ENCODE measurements around the gene LIN7B. TPM values are rescaled to one million over a fixed set of nuclear protein-coding genes. Genes with fewer than 3 reads are reported as not detected.

The LIN7B gene
- total and polyA plus RNA-seq, 2 experiments from 2014 or later, result 1.2 to 10.5 TPM

- peaks cover 28% of the 10 kb centered on the region; the same call in 1 of the 2 replicates for H4K20me1 ChIP-seq (replicated peaks; ENCODE audit: insufficient read depth)
- peaks cover 5% of the 10 kb centered on the region; the same call in 1 of the 2 replicates for H3K27me3 ChIP-seq (ENCODE audit: insufficient read depth)
- 0 out of 2 replicates have a peak, but pooled peaks cover 10% of the 10 kb centered on the region for H3K36me3 ChIP-seq (ENCODE audit: insufficient read depth)
- H3K36me3 Mint-ChIP-seq (ENCODE audit: low read depth), result peaks cover 37% of the 10 kb centered on the region
- no peak overlapping the region for H3K27ac ChIP-seq (ENCODE audit: low read depth)
- peaks cover 24% of the 10 kb centered on the region for H3K27me3 Mint-ChIP-seq (ENCODE audit: insufficient read depth, low read depth, poor library complexity)
- no peak overlapping the region for H3K4me2 ChIP-seq
- TF ChIP-seq JUNB (IDR thresholded peaks at IDR 0.05; ENCODE audit: unreplicated experiment) (no peak), EZH2 (IDR thresholded peaks at IDR 0.05; ENCODE audit: low read depth, unreplicated experiment) (no peak), EZH2phosphoT487 (IDR thresholded peaks at IDR 0.05; ENCODE audit: unreplicated experiment) (no peak), CREB1 (CRISPR knock-in tag; IDR thresholded peaks at IDR 0.05; ENCODE audit: low read depth) (no peak), POLR2AphosphoS5 (IDR thresholded peaks at IDR 0.05; ENCODE audit: low read depth) (no peak), ZNF331 (CRISPR knock-in tag; IDR thresholded peaks at IDR 0.05; ENCODE audit: low read depth) (no peak), STAT1 (IDR thresholded peaks at IDR 0.05; ENCODE audit: unreplicated experiment) (no peak), NANOG (IDR thresholded peaks at IDR 0.05; ENCODE audit: borderline replicate concordance) (no peak), CTCF (conservative IDR thresholded peaks at IDR 0.05; ENCODE audit: low read depth in 2 of 2) (no peak), ZNF114 (CRISPR knock-in tag; IDR thresholded peaks at IDR 0.05) (no peak)
- TF ChIP-seq, protein P1, sequence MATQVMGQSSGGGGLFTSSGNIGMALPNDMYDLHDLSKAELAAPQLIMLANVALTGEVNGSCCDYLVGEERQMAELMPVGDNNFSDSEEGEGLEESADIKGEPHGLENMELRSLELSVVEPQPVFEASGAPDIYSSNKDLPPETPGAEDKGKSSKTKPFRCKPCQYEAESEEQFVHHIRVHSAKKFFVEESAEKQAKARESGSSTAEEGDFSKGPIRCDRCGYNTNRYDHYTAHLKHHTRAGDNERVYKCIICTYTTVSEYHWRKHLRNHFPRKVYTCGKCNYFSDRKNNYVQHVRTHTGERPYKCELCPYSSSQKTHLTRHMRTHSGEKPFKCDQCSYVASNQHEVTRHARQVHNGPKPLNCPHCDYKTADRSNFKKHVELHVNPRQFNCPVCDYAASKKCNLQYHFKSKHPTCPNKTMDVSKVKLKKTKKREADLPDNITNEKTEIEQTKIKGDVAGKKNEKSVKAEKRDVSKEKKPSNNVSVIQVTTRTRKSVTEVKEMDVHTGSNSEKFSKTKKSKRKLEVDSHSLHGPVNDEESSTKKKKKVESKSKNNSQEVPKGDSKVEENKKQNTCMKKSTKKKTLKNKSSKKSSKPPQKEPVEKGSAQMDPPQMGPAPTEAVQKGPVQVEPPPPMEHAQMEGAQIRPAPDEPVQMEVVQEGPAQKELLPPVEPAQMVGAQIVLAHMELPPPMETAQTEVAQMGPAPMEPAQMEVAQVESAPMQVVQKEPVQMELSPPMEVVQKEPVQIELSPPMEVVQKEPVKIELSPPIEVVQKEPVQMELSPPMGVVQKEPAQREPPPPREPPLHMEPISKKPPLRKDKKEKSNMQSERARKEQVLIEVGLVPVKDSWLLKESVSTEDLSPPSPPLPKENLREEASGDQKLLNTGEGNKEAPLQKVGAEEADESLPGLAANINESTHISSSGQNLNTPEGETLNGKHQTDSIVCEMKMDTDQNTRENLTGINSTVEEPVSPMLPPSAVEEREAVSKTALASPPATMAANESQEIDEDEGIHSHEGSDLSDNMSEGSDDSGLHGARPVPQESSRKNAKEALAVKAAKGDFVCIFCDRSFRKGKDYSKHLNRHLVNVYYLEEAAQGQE (IDR thresholded peaks at IDR 0.05; ENCODE audit: unreplicated experiment), result no peak
- TF ChIP-seq, protein P2, sequence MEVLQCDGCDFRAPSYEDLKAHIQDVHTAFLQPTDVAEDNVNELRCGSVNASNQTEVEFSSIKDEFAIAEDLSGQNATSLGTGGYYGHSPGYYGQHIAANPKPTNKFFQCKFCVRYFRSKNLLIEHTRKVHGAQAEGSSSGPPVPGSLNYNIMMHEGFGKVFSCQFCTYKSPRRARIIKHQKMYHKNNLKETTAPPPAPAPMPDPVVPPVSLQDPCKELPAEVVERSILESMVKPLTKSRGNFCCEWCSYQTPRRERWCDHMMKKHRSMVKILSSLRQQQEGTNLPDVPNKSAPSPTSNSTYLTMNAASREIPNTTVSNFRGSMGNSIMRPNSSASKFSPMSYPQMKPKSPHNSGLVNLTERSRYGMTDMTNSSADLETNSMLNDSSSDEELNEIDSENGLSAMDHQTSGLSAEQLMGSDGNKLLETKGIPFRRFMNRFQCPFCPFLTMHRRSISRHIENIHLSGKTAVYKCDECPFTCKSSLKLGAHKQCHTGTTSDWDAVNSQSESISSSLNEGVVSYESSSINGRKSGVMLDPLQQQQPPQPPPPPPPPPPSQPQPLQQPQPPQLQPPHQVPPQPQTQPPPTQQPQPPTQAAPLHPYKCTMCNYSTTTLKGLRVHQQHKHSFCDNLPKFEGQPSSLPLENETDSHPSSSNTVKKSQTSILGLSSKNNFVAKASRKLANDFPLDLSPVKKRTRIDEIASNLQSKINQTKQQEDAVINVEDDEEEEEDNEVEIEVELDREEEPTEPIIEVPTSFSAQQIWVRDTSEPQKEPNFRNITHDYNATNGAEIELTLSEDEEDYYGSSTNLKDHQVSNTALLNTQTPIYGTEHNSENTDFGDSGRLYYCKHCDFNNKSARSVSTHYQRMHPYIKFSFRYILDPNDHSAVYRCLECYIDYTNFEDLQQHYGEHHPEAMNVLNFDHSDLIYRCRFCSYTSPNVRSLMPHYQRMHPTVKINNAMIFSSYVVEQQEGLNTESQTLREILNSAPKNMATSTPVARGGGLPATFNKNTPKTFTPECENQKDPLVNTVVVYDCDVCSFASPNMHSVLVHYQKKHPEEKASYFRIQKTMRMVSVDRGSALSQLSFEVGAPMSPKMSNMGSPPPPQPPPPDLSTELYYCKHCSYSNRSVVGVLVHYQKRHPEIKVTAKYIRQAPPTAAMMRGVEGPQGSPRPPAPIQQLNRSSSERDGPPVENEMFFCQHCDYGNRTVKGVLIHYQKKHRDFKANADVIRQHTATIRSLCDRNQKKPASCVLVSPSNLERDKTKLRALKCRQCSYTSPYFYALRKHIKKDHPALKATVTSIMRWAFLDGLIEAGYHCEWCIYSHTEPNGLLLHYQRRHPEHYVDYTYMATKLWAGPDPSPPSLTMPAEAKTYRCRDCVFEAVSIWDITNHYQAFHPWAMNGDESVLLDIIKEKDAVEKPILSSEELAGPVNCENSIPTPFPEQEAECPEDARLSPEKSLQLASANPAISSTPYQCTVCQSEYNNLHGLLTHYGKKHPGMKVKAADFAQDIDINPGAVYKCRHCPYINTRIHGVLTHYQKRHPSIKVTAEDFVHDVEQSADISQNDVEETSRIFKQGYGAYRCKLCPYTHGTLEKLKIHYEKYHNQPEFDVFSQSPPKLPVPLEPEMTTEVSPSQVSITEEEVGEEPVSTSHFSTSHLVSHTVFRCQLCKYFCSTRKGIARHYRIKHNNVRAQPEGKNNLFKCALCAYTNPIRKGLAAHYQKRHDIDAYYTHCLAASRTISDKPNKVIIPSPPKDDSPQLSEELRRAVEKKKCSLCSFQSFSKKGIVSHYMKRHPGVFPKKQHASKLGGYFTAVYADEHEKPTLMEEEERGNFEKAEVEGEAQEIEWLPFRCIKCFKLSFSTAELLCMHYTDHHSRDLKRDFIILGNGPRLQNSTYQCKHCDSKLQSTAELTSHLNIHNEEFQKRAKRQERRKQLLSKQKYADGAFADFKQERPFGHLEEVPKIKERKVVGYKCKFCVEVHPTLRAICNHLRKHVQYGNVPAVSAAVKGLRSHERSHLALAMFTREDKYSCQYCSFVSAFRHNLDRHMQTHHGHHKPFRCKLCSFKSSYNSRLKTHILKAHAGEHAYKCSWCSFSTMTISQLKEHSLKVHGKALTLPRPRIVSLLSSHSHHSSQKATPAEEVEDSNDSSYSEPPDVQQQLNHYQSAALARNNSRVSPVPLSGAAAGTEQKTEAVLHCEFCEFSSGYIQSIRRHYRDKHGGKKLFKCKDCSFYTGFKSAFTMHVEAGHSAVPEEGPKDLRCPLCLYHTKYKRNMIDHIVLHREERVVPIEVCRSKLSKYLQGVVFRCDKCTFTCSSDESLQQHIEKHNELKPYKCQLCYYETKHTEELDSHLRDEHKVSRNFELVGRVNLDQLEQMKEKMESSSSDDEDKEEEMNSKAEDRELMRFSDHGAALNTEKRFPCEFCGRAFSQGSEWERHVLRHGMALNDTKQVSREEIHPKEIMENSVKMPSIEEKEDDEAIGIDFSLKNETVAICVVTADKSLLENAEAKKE (CRISPR knock-in tag; IDR thresholded peaks at IDR 0.05), result no peak
- TF ChIP-seq, protein P3, sequence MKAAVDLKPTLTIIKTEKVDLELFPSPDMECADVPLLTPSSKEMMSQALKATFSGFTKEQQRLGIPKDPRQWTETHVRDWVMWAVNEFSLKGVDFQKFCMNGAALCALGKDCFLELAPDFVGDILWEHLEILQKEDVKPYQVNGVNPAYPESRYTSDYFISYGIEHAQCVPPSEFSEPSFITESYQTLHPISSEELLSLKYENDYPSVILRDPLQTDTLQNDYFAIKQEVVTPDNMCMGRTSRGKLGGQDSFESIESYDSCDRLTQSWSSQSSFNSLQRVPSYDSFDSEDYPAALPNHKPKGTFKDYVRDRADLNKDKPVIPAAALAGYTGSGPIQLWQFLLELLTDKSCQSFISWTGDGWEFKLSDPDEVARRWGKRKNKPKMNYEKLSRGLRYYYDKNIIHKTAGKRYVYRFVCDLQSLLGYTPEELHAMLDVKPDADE (IDR thresholded peaks at IDR 0.05), result no peak
- no peak overlapping the region for H3K27ac Mint-ChIP-seq
- H3K4me3 Mint-ChIP-seq, result no peak overlapping the region
- peaks cover 30% of the 10 kb centered on the region for H3F3A ChIP-seq (replicated peaks; ENCODE audit: low read depth)
- ATAC-seq, result no peak
- peaks cover 4% of the 10 kb centered on the region; the same call in 1 of the 2 replicates for H3K4me1 ChIP-seq (ENCODE audit: insufficient read depth)
- no peak overlapping the region for H2AFZ ChIP-seq
- no peak for DNase-seq (ENCODE audit: low spot score)
- no peaks in the 10 kb centered on the region for H3K79me2 ChIP-seq (replicated peaks; ENCODE audit: insufficient read depth)
- no peak overlapping the region for H3K4me3 ChIP-seq
- H3K9me3 Mint-ChIP-seq, result no peaks in the 10 kb centered on the region; the same call in 2 of the 3 replicates
- no peaks in the 10 kb centered on the region for H3K9me2 ChIP-seq (ENCODE audit: insufficient read depth)
- peaks cover 24% of the 10 kb centered on the region for H3K4me1 Mint-ChIP-seq
Measured at GRCh38 chr19:49110567-49110966, 3.6 kb upstream of the LIN7B start.

Measured in GM23338 (cell line).